ENCODE measurements around the gene DEFB128.
A peak's percentile ranks its signal among the peaks of the same experiment; 100 is the strongest.
"Not testable (repeated sequence)": the region's sequence is repeated elsewhere in the genome, so short reads cannot be mapped to it uniquely, and the experiment has no call there.

DEFB128 gene

DNA sequence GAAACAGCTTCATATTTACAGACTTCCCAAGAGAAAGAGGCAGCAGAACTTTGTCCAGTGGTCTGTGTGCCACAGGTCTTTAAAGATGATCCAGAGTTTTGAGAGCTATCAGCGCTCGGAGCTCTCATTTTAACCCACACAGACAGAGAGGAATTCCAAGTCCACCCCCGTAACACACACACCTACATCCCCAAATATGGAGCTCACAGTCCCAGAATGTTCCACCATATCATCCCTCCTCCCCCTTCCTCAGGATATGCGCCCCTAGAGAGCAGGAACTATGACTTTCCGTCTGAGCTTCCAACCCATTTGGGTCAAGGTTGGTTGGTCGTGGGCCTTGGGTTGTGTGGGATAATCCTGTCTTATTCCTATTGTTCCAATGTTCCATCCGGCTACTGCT lies at the start of gene DEFB128:
Gene DEFB128 (minus strand): TSS at position 101 of the 400 bp plus-strand sequence. CDS start 88 bp downstream, at position 13.
- DNase-seq = no peak

DNA sequence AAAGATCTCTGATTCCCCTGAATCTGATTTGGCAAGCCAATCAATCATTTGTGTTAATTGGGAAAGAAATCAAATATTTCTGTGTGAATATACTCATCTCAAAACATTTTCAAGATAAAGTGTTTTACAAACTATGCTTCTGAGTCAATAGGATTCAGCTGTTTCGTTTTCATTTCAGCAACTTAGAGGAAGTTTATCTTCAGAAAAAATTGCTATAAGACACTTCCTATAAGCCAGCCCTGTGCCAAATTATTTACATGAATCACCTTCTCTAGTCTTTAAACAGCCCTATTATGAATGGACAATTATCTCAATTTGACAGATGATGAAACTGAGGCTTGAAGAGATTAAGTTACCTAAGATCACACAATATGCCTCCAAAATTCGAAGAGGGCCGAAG lies 48.4 kb upstream of the DEFB128 start:
- DNase-seq = no peak

DNA sequence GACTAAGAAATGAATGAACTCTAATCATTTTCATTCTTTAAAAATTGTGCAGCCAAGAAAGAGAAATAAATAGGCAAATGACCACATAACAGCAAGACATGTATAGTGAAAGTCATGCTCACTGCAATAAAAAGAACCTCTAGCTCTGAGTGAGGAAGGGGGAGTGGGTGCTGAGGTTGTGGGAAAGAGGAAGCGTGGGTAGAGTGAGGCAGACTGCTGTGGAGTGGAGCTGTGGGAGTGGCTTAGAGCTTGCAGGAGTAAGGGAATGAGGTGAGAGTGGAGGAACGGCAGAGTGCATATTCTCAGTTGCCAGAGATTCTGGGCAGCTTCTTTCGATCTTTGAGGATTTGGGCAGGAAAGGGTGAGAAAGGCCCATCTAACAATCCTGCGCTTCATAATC lies 48.0 kb upstream of the DEFB128 start:
- DNase-seq = no peak

DNA sequence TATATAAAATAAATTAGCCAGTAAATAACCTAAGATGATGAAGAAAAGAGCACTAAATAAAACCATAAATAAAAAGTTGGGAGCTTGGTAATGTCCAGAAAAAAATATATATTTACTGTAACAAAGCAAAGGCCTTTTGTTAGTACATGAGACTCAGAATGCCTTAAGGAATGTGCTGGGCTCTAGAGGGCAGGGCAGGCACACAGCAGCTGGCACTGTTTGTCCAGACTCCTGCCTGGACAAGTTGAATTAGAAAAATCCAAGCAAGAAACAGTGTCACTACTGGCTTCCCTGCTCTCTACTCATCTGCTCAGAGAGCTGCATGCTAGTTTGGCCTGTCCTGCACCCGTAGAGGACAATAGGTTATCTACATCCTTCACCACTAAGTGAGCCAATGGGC lies 46.4 kb upstream of the DEFB128 start:
- DNase-seq = no peak

DNA sequence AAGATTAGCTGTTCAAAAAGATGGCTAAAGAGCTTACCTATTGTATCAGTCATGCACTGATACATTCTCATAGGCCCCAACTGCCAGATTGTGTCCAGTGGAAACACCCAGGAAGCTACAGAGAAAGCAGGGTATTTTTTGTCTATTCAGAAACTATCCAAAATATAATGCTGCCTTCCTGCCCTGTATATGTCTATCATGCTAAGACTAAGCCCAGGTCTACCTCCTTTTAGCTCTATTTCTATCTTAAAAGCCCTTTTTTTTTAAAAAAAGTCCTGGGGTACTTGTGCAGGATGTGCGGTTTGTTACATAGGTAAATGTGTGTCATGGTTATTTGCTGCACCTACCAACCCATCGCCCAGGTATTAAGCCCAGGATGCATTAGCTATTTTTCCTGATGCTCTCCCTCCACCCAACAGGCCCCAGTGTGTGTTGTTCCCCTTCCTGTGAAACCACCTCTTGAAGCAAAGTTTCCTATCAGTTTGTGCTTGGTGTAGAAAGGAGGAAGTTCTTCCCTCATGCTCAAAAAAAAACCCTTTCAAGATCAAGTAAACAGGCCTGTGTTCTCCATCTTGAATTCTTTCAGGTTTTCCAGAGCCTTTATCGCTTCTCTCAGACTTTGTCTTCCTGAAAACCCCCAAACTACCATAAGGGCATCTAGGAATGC lies 38.1 kb upstream of the DEFB128 start:
- no peak for DNase-seq

DNA sequence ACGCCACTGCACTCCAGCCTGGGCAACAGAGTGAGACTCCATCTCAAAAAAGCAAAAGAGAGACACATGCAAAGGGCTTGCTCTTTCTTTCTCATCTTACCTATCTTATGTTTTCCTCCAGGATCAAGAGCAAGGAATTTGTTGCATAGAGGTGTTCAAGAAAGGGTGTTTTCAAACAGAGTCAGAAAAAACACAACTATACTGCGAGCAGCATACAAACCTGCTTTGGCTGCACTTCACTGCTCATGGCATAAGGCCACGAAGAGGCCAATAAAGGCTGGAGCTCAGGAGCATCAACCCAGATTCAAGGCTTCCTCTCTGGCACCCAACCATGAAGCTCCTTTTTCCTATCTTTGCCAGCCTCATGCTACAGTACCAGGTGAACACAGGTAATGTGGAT lies 37.4 kb upstream of the DEFB128 start, which contains the start of gene DEFB129:
Gene DEFB129 (plus strand): TSS at position 301 of the 400 bp plus-strand sequence. CDS start 31 bp downstream, at position 332.
- DNase-seq = no peak

DNA sequence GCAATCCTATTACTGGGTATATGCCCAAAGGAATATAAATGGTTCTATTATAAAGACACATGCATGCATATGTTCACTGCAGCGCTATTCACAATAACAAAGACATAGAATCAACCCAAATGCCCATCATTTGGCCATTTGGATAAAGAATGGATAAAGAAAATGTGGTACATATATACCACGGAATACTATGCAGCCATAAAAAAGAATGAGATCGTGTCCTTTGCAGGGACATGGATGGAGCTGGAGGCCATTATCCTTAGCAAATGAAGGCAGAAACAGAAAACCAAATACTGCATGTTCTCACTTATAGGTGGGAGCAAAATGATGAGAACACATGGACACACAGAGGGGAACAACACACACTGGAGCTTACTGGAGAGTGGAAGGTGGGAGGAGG lies 36.4 kb upstream of the DEFB128 start:
- not testable (repeated sequence) for DNase-seq

DNA sequence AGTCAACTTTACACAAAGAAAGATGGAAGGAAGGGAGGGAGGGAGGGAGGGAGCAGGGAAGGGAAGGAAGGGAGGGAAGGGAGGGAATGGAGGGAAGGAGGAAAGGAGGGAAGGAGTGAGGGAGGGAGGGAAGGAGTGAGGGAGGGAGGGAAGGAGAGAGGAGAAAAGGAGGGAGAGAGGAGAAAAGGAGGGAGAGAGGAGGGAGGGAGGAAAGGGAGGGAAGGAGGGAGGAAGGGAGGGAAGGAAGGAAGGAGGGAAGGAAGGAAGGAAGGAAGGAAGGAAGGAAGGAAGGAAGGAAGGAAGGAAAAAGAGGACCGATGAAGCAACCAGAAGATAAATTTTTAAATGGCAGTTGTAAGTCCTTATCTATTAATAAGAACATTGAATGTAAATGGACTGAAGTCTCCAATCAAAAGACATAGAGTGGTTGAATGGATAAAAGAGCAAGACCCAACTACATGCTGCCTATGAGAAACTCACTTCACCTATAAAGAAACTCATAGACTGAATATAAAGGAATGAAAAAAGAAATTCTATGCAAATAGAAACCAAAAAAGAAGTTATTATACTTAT lies 31.8 kb upstream of the DEFB128 start:
- no peak for DNase-seq

DNA sequence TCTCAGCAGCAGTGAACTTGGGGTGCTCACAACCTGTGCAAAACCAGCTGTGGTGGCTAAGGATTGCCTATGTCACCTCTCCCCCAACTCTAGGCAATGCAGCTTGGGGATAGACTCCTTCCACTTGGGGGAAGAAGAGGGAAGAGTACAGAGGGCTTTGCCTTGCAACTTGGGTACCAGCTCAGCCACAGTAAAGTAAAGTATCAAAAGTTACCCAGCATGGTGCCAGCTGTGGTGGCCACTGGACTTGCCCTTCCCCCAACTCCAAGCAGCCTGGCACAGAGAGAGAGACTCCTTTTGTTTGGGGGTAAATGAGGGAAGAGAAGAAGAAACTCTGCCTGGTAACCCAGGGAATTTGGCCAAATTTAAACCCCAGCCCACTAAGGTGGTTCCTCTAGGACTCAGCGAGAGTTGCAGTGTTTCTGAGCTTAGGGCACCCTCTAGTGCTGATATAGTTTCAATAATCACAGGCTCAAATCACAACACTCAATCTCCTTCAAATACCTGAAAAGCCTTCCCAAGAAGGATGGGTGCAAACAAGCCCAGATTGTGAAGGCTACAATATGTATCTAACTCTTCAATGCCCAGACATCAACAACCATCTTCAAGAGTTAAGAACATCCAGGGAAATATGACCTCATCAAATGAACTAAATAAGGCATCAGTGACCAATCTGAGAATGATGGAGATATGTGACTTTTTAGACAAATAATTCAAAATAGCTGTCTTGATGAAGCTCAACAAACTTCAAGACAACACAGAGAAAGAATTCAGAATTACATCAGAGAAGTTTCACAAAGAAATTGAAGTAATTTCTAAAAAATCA lies 30.0 kb upstream of the DEFB128 start:
- peak; percentile 4 for DNase-seq

DNA sequence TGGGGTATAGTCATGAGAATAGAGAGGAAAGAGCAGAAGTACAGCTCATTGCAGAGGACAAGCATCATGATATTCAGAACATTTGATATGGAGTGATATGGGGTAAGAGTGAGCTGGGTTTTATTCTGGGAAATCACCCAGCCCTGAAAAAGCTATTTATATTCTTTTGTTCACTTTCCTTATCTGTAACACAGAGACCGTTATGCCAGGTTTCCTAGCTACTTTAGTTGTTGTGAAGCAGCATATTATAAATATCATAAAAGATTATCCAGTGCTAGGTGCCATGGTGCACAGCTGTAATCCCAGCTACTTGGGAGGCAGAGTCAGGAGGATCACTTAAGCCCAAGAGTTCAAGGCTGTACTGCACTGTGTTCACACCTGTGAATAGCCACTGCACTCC lies 27.8 kb upstream of the DEFB128 start:
- no peak for DNase-seq

DNA sequence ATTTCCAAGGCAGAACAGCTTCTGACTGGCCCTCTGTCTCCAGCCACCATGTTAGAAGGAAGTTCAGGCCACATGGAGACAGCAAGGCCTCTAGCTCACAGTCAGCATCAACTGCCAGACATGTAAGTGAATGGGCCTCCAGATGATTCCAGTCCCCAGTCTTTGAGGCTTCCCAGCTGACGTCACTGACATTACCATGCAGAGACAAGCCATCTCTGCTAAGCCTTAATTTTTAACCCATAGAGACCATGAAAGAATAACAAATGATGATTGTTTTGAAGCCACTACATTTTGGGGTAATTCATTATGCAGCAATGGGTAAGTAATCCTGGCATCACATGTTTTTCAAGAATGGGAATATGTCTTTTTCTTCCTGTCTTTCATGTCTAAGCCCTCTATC lies 26.3 kb upstream of the DEFB128 start:
- no peak for DNase-seq

DNA sequence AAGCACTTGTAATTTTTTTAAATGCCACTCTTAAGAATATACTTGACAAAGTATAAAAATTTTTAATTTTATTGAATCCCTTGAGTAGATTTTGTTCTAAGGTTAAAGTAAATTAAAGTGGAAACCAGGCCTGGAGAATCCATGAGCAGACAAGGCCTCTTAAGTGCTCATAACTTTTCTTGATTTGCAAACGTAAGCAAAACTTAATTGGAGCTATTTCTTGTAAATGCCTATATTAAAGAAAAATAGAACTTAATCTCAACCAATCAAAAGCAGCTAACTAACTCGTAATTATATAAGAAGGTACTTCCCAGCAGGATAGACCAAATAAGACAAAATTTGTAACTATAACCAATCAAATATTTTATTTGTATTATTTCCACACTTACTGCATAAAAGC lies 24.9 kb upstream of the DEFB128 start:
- no peak for DNase-seq

DNA sequence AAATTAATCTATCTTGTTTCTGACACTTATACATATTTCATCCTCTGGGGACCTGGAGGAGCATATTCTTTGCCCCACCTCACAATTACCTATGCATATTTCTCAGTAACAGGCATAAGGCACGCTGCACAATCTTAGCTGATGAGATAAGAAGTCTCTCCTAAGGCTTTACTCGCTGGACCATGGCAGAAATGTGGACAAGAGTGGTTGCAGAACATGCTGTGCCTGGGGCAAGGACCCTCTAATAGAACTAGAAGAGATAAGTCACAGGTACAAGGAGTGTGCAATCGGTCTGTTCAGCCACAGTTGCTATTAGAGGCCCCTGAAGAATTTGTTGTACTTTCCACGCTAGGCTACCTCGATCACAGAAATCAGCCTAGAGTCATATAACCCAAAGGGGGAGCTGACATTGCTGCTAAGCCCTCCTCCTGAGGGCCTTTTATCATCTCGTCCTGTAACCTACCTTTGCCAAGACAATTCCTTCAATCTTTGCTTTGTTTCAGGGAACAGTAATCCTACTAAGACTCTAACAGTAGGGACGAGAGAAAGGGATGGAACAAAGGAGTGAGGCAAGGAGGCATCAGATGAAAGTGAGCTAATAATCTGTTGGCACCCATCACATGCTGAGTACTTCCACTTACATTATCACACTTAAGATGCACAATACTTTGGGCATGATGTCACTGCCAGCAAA lies 21.4 kb upstream of the DEFB128 start:
- DNase-seq = no peak

DNA sequence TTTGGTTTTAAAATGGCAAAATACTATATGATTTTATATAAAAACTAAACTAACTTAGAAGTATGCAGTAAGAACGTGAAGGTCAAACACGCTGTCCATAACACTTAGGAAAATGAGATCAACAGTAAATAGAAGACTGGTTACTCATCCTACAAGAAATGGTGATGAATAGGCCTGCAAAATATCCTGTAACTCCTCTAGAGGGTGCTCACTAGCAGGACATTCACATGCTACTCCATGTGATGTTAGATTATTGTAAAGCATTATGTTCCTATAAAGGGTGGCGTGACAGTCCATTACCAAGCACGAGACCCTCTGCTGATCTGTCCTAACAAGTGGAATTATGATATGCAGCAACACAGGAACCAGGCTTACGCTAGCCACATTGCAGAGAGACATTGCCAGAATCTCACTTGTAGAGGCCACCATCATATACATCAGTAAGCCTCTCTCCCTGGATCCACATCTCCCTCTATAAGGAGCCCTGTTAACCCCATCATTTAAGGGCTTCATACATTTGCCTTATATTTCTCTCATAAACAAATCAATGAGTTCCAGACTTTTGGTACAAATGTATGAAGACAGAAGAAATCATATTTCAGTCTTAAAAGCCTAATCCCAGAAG lies 19.5 kb upstream of the DEFB128 start:
- peak; percentile 7 for DNase-seq

DNA sequence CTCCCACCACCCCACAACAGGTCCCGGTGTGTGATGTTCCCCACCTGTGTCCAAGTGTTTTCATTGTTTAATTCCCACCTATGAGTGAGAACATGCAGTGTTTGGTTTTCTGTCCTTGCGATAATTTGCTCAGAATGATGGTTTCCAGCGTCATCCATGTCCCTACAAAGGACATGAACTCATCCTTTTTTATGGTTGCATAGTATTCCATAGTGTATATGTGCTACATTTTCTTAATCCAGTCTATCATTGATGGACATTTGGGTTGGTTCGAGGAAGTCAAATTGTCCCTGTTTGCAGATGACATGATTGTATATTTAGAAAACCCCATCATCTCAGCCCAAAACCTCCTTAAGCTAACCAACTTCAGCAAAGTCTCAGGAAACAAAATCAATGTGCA lies 14.1 kb upstream of the DEFB128 start:
- not testable (repeated sequence) for DNase-seq

DNA sequence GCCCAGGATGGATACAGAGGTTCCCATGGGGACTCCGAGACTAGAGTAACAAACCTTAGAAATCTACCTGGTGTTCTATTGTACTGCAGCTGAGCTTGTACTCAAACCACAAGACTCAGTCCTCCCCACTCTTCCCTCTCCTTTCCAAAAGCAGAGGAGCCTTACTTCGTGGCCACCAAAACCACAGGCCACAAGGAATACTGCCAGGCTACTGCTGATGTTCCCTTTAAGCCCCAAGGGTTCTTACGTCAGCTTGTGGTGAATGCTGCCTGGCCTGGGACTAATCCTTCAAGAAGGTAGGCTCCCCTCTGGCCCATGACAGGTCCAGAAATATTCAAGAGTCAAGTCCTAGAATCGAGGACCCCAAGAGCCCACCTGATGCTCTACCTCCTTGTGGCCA lies 10.5 kb upstream of the DEFB128 start:
- DNase-seq = no peak

DNA sequence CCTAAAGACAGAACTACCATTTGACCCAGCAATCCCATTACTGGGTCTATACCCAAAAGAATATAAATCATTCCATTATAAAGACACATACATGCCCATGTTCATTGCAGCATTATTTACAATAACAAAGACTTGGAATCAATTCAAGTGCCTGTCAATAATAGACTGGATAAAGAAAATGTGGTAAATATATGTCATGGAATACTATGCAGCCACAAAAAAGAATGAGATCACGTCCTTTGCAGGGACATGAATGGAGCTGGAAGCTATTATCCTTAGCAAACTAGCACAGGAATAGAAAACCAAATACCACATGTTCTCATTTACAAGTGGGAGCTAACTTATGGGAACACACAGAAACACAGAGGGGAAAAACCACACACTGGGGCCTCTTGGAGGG lies 8.7 kb upstream of the DEFB128 start:
- no peak for DNase-seq

DNA sequence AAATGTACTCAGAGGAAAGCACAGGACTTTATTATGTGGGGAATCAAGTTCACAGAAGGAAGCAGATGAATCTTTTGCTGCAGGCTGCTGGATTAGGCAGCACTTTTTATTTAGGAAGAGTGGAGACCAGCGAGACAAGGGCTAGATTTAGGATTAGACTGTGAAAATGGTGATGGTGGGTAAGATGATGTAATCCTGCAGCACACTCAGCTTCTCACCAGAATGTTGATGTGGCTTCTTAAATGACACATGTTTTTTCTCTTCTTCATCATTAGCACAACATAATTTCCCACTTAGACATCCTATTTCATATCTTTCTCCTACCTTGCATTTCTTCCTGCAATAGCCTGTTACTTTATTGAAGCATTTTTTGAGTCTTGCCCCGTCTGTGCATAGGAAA lies 1.8 kb downstream of the DEFB128 start:
- no peak for DNase-seq

DNA sequence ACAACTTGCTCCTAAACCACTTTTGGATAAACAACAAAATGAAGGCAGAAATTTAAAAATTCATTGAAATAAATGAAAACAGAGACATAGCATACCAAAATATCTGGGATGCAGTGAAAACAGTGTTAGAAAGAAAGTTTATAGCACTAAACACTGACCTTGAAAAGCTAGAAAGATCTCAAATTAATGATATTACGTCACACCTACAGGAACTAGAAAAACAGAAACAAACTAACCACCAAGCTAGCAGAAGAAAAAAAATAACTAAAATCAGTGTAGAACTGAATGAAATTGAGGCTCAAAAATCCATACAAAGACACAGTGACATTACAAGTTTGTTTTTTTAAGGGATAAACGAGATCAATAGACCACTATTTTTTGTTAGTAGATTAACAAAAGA lies 5.2 kb downstream of the DEFB128 start:
- DNase-seq = no peak

DNA sequence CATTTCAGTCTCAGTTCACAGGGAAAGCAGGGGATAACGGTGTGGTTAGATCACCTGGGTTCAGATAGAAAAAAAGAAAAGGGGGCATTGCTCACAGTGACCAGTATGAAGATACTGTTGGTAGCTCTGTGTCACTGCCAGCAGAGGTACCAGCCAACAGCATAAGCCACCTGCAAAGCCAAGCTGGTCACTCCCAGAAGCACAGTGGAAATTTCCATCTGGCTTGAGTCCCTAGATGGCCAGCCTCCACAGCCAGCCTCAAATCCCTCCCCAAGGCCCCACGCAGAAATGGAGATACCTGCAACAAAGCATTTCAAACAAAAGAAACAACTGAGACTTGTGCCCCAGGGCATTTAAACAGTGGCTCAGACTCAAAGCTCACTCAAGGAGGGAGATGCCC lies 20.6 kb downstream of the DEFB128 start:
- DNase-seq = no peak

DNA sequence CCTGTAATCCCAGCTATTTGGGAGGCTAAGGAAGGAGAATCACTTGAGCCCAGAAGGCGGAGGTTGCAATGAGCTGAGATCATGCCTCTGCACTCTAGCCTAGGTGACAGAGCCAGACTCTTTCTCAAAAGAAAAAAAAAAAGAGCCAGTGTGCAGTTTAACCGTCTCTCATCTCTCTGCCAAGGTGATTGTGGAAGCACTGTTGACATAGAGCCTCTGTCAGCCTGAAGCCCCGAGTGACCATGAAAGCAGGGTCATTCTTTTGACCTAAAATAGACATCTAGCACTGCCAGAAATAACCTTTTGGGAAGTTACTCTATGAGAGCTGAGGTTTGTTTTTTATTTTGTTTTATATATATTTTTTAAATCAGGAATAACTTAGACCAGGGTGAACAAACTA lies 24.9 kb downstream of the DEFB128 start:
- no peak for DNase-seq

DNA sequence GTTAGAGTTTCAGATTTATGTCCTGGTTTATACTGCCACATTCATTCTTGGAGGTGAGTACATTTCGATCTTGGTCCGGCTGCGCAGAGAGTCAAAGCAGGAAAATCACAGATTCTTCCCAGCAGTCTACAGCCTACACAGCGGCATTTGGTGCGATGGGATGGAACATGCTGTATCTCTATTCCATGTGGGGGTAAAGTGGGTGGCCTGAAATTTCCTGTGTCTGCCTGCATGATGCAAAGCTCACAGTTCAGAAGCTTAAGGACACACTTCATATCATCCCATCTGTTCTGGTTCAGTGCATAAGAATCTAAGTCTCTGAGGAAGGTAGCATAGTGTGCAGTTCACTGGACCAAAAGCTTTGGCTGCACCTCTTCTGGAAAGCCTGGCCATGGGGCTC lies 32.4 kb downstream of the DEFB128 start, which contains the start of gene DEFB127:
Gene DEFB127 (plus strand): TSS at position 301 of the 400 bp plus-strand sequence. CDS start 91 bp downstream, at position 392.
- no peak for DNase-seq

DNA sequence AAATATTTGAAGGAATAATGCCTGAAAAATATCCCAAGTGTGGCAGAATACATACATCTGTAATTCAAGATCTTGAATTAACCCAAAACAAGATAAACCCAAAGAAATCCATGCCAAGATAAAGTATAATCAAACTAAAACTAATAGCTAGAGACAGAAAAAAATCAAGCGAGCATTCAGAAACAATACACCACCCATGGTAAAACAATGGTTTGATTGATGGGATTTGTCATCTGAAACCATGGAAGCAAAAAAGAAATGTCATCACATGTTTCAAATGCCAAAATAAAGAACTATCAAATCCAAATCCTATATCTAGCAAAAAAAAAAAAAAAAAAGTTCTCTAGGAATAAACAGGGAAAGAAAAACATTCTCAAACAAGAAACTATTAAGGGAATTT lies 37.4 kb downstream of the DEFB128 start:
- no peak for DNase-seq
